ENCODE measurements around the gene TEDC2. TPM values are rescaled to one million over a fixed set of nuclear protein-coding genes. Genes with fewer than 3 reads are reported as not detected.

The TEDC2 gene
- total and polyA plus RNA-seq, 2 of the 8 experiments (the other 6 are each of a cell fraction or from before 2014, with no cell fraction given) = 54.6 to 55.6 TPM

- TF ChIP-seq, protein P1, sequence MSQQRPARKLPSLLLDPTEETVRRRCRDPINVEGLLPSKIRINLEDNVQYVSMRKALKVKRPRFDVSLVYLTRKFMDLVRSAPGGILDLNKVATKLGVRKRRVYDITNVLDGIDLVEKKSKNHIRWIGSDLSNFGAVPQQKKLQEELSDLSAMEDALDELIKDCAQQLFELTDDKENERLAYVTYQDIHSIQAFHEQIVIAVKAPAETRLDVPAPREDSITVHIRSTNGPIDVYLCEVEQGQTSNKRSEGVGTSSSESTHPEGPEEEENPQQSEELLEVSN (IDR thresholded peaks at IDR 0.05) = peak; percentile 97
- TF ChIP-seq GTF2F1 (IDR thresholded peaks at IDR 0.05; ENCODE audit: borderline replicate concordance, low read depth, low read length) (no peak), SAP30 (IDR thresholded peaks at IDR 0.05; ENCODE audit: insufficient read depth, insufficient replicate concordance, low read length) (no peak)
These were observed 30.7 kb upstream of the TEDC2 start, which contains the start of gene CCNF (continued) for GRCh38 chr16:2429034-2429770.
